Measurements from ENCODE around the gene PLEKHM3. TPM values are rescaled to one million over a fixed set of nuclear protein-coding genes. Genes with fewer than 3 reads are reported as not detected.
A peak's percentile ranks its signal among the peaks of the same experiment; 100 is the strongest.

Gene PLEKHM3
- total RNA-seq, 1 donor from 2014 or later = 19.5 TPM

DNA sequence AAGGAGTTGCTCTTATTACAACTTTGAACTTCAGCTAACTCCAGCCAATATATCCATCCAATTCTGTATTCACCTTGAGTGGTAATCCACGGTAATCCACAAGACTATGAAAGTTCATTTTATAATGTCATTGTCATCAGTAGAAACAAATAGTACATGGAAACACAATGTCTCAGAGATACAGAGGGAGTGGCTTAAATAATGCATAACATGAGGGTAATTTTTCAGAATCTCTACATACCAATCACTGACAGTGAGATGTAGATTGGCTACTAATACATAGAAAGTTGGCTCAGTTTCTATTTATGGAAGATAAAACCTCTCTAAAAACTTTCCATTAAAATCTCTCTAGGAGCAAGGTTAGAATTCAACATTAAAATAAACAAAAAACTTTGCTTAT lies 93.2 kb downstream of the PLEKHM3 start:
- peaks cover 48% of the 10 kb centered on the region for H3K4me1 ChIP-seq
- TF ChIP-seq CTCF (IDR thresholded peaks at IDR 0.05) (no peak), EZH2 (IDR thresholded peaks at IDR 0.05) (no peak), EZH2phosphoT487 (IDR thresholded peaks at IDR 0.05) (no peak)
- H3K9ac ChIP-seq = no peak overlapping the region
- H3K4me3 ChIP-seq = no peak overlapping the region
- Mint-ChIP-seq H3K4me3 (no peak overlapping the region), H3K4me1 (no peaks in the 10 kb centered on the region), H3K27ac (no peak overlapping the region), H3K36me3 (peaks cover 4% of the 10 kb centered on the region), H3K9me3 (no peaks in the 10 kb centered on the region), H3K27me3 (ENCODE audit: insufficient read depth, low read depth) (peaks cover 2% of the 10 kb centered on the region)
- peak overlapping the region; percentile 77 for H3K27ac ChIP-seq
- H3K27me3 ChIP-seq = no peaks in the 10 kb centered on the region
- H3K9me3 ChIP-seq (ENCODE audit: low read depth) = no peaks in the 10 kb centered on the region
- H3K79me2 ChIP-seq (ENCODE audit: low read depth) = no peaks in the 10 kb centered on the region
- no peak overlapping the region for H3K4me2 ChIP-seq
- H3F3A ChIP-seq (ENCODE audit: low read depth) = peaks cover 32% of the 10 kb centered on the region
- no peaks in the 10 kb centered on the region for H3K36me3 ChIP-seq
- no peaks in the 10 kb centered on the region for H4K20me1 ChIP-seq (ENCODE audit: low read depth)
- H2AFZ ChIP-seq (replicated peaks) = no peak overlapping the region
- DNase-seq (ENCODE audit: low spot score) = no peak

- H3K27me3 ChIP-seq = no peaks in the 10 kb centered on the region
- H3K36me3 ChIP-seq = no peaks in the 10 kb centered on the region
- no peaks in the 10 kb centered on the region for H3K9me3 ChIP-seq (ENCODE audit: low read depth)
- Mint-ChIP-seq H3K9me3 (no peaks in the 10 kb centered on the region), H3K36me3 (peaks cover 4% of the 10 kb centered on the region), H3K27ac (no peak overlapping the region), H3K4me1 (no peaks in the 10 kb centered on the region), H3K4me3 (no peak overlapping the region), H3K27me3 (ENCODE audit: insufficient read depth, low read depth) (peaks cover 2% of the 10 kb centered on the region)
- H3K9ac ChIP-seq = no peak overlapping the region
- H4K20me1 ChIP-seq (ENCODE audit: low read depth) = no peaks in the 10 kb centered on the region
- no peak for TF ChIP-seq CTCF (IDR thresholded peaks at IDR 0.05)
- TF ChIP-seq EZH2phosphoT487 (IDR thresholded peaks at IDR 0.05) = no peak
- no peak for TF ChIP-seq EZH2 (IDR thresholded peaks at IDR 0.05)
- DNase-seq (ENCODE audit: low spot score) = no peak
- H3K27ac ChIP-seq = no peak overlapping the region
- H3F3A ChIP-seq (ENCODE audit: low read depth) = peaks cover 32% of the 10 kb centered on the region
- no peak overlapping the region for H3K4me2 ChIP-seq
- H3K79me2 ChIP-seq (ENCODE audit: low read depth) = no peaks in the 10 kb centered on the region
- no peak overlapping the region for H3K4me3 ChIP-seq
- peaks cover 47% of the 10 kb centered on the region for H3K4me1 ChIP-seq
- H2AFZ ChIP-seq (replicated peaks) = no peak overlapping the region
These were observed 94.6 kb downstream of the PLEKHM3 start for GRCh38 chr2:207930747-207931146.

DNA sequence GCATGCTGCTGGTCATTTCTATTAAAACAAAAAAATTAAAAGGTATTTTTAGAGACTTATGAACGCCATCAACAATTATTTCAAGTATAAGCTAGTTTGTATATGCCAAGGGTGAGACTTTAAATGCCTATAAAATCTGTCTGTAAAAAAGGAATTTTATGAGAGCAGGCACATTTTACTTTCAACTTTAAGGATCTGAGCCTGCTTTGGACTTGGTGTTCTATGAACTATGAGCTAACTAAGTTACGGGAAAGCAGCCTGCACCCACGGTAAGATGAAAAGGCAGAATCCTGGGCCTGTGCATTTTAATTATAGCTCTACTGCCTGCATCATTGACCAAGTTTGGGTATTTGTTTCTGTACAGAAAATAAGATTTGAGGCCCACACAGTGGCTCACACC lies 95.4 kb downstream of the PLEKHM3 start:
- H3K4me1 Mint-ChIP-seq = no peaks in the 10 kb centered on the region
- H3K9me3 Mint-ChIP-seq = no peaks in the 10 kb centered on the region
- no peaks in the 10 kb centered on the region for H3K27me3 ChIP-seq
- H3K4me2 ChIP-seq = no peak overlapping the region
- H3K27ac ChIP-seq = no peak overlapping the region
- H3K4me3 ChIP-seq = no peak overlapping the region
- H3K79me2 ChIP-seq (ENCODE audit: low read depth) = no peaks in the 10 kb centered on the region
- no peak for TF ChIP-seq CTCF (IDR thresholded peaks at IDR 0.05)
- TF ChIP-seq EZH2phosphoT487 (IDR thresholded peaks at IDR 0.05) = no peak
- no peak for TF ChIP-seq EZH2 (IDR thresholded peaks at IDR 0.05)
- H3K9ac ChIP-seq = no peak overlapping the region
- peaks cover 32% of the 10 kb centered on the region for H3F3A ChIP-seq (ENCODE audit: low read depth)
- peaks cover 4% of the 10 kb centered on the region for H3K36me3 Mint-ChIP-seq
- peaks cover 39% of the 10 kb centered on the region for H3K4me1 ChIP-seq
- H3K4me3 Mint-ChIP-seq = no peak overlapping the region
- H3K27me3 Mint-ChIP-seq (ENCODE audit: insufficient read depth, low read depth) = peaks cover 2% of the 10 kb centered on the region
- H3K36me3 ChIP-seq = no peaks in the 10 kb centered on the region
- no peaks in the 10 kb centered on the region for H3K9me3 ChIP-seq (ENCODE audit: low read depth)
- H3K27ac Mint-ChIP-seq = no peak overlapping the region
- H4K20me1 ChIP-seq (ENCODE audit: low read depth) = no peaks in the 10 kb centered on the region
- no peak for DNase-seq (ENCODE audit: low spot score)
- H2AFZ ChIP-seq (replicated peaks) = no peak overlapping the region
